Activated CD8-positive, alpha-beta memory T cell treated with anti-CD3 and anti-CD28 coated beads for 24 hours (primary cell): ENCODE measurements around the gene ZNF205.
"Not testable (repeated sequence)": the region's sequence is repeated elsewhere in the genome, so short reads cannot be mapped to it uniquely, and the experiment has no call there.

ENCODE experiments used
- DNase-seq: peaks from one replicate; pipeline ENCODE4 v3.0.0-alpha.2; 2020

The ZNF205 gene

DNA sequence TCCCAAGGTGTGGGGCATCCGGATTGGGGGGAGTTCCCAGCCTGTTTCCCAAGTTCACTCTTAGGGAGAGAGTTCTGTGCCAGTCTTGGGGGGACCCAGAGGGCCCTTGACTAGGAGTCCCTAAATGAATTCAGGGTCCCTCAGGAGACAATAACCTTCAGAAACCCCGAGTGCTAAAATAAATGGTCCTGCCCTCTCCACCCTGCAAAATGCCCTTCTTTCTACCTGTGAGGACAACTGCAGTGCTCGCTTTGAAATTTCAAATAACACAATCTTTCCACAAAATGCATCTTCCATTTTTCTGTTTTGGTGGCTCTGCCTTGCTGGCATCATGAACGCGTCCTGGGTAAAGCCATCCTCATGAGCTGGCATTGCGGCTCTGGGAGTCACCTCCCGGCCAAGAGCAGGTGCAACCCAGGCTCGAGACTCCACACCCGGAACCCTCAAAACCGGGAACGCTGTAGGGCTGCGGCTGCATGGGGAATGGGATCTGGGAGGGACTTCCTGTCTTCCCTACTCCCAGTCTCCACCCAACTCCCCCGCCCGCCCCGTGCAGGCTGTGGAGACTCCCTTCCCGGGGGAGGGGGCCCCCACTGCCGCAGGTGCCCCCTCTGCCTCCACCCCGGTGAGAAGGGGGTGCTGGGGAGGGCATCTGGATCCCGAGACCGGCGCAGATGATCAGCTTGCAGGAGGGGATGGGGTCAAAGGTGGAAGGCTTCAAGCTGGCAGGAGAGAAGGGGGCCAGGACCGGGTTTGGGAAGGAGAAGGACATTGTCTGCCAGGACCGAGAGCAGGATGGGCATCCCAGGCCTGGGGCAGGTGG lies at the start of gene ZNF205:
Gene ZNF205 (plus strand): TSS at position 529 of the 823 bp plus-strand sequence. CDS start 845 bp downstream, outside the sequence.
- no peak for DNase-seq

DNA sequence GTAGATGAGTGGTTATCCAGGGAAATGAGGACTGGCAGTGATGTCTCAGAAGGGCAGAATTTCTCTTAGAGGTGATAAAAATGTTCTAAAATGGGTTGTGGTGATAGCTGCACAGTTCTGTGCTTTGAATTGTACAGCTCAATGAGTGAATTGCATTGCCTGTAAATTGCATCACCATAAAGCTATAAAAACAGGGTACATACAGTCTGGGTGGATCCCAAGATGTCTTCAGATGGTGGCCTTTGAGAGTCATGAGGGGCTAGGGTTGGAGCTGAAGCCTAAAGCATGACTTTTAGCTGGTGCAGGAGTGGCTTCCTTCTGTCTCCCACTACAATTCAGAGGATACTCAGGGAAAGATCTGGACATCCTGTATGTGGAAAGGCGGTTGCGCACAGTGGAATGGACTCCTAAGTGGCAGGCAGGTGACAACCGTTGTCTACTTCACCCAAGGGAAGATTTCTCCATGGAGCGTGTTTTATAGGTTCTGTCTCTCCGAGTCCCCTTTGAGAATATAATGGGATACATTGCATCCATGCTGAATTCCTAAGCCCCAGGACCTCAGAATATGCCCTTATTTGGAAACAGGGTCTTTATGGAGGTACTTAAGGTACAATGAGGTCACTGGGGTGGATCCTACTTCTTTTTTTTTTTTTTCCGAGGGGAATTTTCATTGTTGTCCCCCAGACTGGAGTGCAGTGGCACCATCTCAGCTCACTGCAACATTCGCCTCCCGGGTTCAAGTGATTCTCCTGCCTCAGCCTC lies 48.6 kb upstream of the ZNF205 start:
- no peak for DNase-seq

DNA sequence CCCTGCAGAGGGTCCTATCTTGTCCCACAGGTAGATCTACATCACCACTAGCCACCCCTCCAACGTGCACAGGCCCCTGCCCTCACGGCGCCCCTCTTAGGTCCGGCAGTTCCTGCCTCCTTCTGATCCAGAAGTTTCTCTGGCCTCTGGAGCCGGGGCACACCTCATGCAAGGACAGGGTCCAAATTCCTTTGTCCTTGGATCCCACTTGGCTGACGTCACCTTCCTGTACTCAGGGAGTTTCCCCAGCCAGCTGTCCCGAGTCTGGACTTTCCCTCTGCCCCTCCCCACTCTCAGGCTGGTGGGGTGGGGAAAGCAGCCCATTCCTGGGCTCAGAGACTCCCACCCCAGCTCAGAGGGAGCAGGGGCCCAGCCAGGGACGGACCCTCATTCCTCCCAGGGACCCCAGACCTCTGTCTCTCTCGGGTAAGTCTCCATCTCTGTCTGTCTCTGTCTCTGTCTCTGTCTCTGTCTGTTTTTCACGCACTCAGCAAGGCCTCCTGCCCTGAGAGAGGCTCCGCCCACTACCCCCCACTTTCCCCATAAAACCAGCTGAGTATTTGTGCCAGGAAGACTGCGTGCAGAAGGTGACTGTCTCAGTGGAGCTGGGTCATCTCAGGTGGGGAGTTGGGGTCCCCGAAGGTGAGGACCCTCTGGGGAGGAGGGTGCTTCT lies 47.2 kb upstream of the ZNF205 start, which contains the start of gene IL32:
Gene IL32 (plus strand): TSS at position 572 of the 673 bp plus-strand sequence. CDS start 172 bp downstream, outside the sequence.
- peak; percentile 82 for DNase-seq

DNA sequence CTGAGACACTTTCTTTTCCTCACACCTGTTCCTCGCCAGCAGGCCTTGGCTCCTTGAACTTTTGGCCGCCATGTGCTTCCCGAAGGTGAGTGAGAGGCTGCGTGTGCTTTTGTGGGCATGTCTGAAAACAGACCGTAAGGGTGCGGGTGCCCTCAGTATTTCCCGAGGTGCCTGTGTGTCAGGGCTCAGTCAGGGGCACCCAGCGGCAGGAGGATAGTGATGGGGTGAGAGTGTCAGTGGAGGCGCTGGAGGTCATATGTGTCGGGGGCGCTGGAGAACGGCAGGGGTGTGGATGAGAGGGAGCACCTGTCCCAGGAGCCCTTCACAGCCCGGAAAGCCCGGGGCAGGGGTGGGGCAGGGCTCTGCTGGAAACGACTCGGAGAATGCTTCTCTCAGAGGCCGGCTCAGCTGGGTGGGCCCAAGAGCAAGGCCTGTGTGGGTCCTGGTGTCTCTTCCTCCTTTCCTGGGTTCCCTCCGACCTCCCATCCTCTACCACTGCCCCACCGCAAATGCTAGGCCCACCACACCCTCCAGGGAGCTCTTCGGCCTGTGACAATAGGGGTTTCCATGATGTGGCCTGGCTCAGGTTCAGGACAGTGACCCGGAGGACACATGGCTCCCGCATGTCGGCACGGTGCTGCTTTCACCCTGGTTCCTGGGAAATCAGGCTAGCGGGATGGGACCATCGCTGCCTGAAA lies 46.5 kb upstream of the ZNF205 start:
- peak; percentile 89 for DNase-seq

GRCh38 chr16:3066440-3066748 lies 46.0 kb upstream of the ZNF205 start:
- no peak for DNase-seq

DNA sequence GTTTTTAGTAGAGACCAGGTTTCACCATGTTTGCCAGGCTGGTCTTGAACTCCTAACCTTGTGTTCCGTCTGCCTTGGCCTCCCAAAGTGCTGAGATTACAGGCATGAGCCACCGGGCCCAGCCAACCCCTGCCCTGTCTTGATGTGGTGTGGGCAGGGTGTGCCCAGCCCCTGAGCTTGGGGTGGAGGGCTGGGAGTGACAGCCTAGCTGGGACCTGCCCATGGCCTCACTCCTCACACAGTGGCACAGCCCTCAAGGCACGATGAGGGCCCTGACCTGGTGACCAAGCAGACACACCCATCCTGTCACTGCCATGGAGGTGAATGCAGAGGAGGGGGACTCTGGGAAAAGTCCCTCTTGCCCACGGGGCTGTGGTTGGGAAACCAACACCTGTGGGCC lies 43.9 kb upstream of the ZNF205 start:
- no peak for DNase-seq

DNA sequence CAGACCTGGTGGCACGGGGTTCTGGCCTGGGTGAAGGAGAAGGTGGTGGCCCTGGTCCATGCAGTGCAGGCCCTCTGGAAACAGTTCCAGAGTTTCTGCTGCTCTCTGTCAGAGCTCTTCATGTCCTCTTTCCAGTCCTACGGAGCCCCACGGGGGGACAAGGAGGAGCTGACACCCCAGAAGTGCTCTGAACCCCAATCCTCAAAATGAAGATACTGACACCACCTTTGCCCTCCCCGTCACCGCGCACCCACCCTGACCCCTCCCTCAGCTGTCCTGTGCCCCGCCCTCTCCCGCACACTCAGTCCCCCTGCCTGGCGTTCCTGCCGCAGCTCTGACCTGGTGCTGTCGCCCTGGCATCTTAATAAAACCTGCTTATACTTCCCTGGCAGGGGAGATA lies 43.2 kb upstream of the ZNF205 start:
- DNase-seq = not testable (repeated sequence)

DNA sequence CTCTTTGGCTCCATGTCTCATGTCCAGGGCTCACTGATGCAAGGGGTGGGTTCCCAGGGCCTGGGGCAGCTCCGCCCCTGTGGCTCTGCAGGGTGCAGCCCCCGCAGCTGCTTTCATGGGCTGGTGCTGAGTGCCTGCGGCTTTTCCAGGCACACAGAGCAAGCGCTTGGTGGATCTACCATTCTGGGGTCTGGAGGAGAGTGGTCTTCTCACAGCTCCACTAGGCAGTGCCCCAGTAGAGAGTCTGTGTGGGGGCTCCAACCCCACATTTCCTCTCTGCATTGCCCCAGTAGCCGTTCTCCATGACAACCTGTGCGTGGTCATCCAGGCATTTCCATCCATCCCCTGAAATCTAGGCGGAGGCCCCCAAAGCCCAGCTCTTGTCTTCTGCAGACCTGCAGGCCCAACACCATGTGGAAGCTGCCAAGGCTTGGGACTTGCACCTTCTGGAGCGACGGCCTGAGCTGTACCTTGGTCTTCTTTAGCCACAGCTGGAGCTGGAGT lies 41.7 kb upstream of the ZNF205 start:
- DNase-seq = no peak

GRCh38 chr16:3071655-3072054 lies 40.7 kb upstream of the ZNF205 start:
- no peak for DNase-seq

- DNase-seq = not testable (repeated sequence)
Observed at GRCh38 chr16:3072148-3072547, 40.2 kb upstream of the ZNF205 start.

GRCh38 chr16:3072576-3073263 lies 39.7 kb upstream of the ZNF205 start:
- DNase-seq = not testable (repeated sequence)

DNA sequence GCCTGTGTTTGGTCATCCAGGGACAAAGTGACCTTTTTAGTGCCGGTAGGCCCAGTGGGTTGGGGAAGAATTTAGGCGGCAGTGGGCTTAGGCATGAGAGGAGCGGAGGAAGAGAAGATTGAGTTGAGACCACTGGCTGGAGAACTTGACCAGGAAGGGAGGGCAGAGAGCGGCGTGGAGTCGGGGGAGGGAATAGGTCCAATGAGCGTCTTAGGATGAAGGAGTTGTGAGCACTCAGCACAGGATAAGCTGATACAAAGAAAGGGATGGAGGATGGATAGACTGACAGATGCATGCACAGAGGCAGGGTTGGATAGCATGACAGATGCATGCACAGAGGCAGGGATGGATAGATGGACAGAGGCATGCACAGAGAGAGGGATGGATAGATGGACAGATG lies 38.9 kb upstream of the ZNF205 start:
- no peak for DNase-seq

DNA sequence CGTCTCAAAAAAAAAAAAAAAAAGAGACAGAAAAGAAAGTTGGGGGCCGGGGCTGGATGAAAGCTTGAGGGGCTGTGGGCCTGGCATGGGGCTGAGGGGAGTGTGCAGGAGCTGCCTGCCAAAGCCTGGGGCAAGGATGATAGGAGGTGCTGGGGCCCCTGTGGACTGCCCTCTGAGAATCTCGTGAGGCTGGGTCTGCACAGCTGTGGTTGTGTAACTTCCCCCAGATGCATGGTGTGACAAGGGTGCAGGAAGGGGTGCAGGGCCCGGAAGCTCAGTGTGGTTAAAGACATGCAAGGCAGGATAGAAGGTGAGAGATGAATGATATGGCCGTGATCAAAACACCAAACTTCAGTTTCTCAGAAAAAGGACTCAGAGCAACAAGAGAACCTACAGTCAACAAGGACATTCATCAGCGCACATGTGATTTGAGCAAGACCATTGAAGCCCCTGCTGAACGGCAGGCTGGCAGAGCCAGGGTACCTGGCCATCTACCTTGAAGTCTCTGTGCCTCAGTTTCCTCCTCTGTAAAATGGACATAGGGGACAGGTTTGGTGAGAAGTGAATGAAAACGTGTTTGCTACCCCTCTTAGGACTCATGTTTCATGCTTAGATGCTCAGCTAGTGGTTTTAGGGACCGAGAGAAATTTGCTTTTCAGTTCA lies 37.4 kb upstream of the ZNF205 start:
- peak; percentile 87 for DNase-seq

- DNase-seq = no peak
Observed at GRCh38 chr16:3075523-3075915, 36.9 kb upstream of the ZNF205 start.

DNA sequence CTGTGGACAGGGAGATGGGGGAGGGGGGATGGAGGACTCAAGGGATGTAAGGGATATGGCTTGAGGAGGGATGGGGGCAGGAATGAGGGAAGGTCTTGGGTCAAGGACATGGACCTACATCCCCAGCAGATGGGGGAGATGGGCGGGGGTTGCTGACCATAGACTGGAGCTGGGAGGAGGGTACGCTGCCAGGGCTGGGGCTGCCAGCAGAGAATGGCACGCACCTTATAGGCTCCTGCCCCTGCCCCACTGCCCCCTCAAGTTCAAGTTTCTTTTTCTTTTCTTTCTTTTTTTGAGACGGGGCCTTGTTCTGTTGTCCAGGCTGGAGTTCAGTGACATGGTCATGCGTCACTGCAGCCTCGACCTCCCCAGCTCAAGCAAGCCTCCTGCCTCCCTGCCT lies 36.4 kb upstream of the ZNF205 start:
- not testable (repeated sequence) for DNase-seq

DNA sequence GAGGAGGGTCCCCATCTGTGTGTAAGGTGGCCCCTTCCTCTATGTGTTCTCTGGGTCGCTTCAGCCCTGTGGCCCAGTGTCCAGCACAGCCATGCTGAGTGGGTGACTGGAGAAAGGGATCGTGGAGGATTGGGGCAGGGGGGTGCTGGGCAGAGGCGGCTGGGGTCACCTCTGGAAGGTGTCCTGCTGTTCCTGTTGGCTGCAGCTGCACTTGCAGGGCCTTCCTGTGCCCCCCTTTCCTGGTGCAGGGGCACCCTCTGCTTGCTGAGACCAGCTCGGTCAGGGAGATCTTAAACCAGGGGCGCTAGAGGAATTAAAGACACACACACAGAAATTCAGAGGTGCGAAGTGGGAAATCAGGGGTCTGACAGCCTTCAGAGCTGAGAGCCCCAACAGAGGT lies 35.8 kb upstream of the ZNF205 start:
- no peak for DNase-seq

- no peak for DNase-seq
Observed at GRCh38 chr16:3080024-3080423, 32.4 kb upstream of the ZNF205 start.

DNA sequence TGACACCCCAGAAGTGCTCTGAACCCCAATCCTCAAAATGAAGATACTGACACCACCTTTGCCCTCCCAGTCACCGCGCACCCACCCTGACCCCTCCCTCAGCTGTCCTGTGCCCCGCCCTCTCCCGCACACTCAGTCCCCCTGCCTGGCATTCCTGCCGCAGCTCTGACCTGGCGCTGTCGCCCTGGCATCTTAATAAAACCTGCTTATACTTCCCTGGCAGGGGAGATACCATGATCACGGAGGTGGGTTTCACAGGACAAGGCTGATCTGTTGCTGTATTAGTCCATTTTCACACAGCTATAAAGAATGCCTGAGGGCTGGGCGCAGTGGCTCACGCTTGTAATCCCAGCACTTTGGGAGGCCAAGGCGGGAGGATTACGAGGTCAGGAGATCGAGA lies 30.4 kb upstream of the ZNF205 start:
- DNase-seq = not testable (repeated sequence)

DNA sequence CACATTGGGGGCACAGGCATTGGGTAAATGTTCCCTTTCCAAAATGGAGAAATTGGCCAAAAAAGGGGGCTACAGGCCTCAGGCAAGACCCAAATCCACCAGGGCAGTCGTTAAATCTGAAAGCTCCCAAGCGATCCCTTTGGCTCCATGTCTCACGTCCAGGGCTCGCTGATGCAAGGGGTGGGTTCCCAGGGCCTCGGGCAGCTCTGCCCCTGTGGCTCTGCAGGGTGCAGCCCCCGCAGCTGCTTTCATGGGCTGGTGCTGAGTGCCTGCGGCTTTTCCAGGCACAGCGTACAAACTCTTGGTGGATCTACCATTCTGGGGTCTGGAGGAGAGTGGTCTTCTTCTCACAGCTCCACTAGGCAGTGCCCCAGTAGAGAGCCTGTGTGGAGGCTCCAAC lies 29.0 kb upstream of the ZNF205 start:
- not testable (repeated sequence) for DNase-seq

GRCh38 chr16:3084491-3084890 lies 27.9 kb upstream of the ZNF205 start:
- DNase-seq = no peak

DNA sequence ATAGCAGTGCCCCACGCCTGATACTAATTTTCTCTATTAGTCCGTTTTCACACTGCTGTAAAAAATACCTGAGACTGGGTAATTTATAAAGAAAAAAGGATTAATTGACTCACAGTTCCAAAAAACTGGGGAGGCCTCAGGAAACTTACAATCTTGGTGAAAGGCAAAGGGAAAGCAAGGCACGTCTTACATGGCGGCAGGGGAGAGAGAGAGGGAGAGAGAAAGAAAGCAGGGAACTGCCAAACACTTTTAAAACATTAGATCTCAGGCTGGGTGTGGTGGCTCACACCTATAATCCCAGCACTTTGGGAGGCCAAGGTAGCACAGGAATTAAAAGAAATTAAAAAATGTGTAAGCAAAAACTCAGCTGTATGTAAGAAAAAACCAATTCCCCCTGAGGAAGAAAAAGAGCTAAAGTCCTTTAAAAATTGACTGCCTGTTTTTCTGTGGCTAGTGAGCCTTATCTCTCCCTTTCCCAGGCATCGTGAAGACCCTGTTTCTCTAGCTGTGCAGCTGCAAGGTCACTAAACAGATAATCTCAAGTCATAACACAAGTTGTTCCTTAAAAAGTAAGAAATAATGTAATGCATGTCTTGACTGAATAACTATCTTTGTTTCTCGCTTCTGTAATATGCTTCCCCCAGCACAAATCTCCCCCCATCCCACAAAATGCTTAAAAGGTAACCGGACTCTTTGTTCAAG lies 27.3 kb upstream of the ZNF205 start:
- no peak for DNase-seq
